ENCODE data around the gene ZNF200.

DNA sequence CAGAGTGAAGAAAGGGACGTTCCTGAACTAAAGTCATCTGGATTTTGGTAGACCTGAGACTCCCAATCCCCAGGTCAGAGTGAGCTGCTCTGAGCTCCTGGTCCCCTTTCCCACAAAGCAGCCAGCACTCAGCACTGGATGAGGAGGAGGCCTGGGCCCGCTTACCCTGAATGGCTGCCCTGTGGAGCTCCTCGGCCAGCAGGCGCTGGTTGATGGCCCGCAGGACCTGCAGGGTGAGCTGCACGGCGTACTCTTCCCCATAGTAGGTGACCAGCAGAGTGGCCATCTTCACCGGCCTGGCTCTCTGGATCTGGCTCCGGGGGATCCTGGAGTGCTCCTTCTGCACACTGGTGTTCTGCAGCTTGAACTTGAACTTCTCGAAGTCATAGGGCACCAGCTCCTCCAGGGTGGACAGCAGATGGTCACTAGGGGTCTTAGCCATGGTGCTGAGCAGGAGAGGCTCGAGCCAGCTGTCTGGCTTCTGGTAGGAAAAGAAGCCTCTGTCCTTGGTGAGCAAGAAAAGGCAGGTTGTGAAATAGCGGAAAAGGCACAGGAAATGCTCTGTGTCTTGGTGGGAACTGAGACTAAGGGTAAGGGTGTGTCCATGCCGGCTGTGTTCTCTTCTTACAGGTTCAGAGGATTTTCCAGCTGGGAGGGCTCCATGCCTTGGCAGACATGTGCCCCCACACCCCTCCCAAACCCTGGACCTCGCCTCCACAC, 21.3 kb upstream of the ZNF200 start, which contains the start of gene MEFV:
- TF ChIP-seq, protein P1, sequence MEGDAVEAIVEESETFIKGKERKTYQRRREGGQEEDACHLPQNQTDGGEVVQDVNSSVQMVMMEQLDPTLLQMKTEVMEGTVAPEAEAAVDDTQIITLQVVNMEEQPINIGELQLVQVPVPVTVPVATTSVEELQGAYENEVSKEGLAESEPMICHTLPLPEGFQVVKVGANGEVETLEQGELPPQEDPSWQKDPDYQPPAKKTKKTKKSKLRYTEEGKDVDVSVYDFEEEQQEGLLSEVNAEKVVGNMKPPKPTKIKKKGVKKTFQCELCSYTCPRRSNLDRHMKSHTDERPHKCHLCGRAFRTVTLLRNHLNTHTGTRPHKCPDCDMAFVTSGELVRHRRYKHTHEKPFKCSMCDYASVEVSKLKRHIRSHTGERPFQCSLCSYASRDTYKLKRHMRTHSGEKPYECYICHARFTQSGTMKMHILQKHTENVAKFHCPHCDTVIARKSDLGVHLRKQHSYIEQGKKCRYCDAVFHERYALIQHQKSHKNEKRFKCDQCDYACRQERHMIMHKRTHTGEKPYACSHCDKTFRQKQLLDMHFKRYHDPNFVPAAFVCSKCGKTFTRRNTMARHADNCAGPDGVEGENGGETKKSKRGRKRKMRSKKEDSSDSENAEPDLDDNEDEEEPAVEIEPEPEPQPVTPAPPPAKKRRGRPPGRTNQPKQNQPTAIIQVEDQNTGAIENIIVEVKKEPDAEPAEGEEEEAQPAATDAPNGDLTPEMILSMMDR (conservative IDR thresholded peaks at IDR 0.05; ENCODE audit: low read depth, low read length) = no peak
- no peak for TF ChIP-seq EZH2 (IDR thresholded peaks at IDR 0.05; ENCODE audit: borderline replicate concordance, low read depth, low read length, poor library complexity, severe bottlenecking)

Data from A673 (cell line).